SIG-M5 (cell line): Measurements from ENCODE around the gene CHIT1.

Experiments used
- DNase-seq: peaks from one replicate; lab custom pipeline; 2025; lab: John Stamatoyannopoulos, UW

Gene CHIT1

DNA sequence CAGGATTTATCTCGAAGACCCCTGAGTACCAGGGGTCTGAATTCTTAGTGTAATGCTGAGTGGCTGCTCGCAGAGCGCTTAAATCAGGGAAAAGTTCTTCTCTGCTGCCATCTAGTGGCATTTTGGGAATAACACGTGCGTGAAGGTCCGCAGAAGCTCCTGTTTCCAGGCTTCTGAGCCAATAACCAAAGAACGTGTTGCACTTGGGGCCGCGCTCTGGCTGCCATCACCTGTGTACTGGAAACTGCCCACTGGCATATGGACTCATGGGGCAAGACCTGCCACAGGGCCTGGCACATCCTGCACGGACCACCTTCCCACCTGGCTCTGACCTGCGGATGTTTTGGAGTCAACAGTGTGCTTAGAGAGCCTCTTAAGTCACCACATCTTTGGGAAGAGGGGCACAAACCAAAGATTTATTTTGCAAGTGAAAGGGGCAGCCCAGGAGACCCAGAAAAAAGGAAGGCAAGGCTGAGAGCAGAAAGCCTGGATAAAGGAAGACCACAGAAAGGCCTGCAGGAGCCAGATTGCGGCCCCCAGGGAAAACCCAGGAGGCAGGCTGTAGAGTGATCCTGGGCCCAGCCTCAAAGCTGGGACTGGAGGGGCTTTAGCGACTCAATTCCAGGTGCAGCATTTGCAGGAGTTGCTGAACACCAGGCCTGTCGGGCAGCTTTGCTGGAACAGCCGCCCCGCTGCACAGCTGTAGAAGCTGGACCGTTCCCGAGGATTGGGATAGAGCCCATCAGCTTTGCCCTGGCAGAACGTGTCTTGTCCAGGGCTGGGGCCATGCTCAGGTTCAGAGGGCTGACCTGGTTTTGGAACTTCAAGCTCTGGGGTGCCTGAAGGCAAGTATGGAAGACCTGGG, 13.0 kb downstream of the CHIT1 start:
- DNase-seq: no peak

- DNase-seq: no peak
Measured at GRCh38 chr1:203215573-203215972, 13.9 kb downstream of the CHIT1 start.

GRCh38 chr1:203214871-203215270, 14.6 kb downstream of the CHIT1 start:
- DNase-seq: no peak

DNA sequence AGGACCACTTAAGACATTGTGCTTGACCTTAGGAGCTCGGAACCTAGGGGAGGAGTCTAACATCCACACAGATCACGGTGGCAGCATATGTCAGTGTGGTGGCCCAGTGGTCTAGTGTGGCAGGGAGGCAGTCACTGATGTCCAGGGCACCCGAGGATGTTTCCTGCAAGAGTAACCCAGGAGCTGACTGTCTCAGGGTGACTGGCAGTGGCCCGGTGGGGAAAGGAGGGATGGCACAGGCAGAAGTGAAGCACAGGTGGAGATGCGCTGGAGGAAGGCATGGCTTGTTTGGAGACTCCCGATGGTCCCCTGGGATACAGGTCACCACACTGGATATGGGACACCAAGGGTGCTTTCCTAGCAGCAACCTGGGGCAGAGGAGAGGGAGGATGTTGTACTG, 16.3 kb downstream of the CHIT1 start:
- no peak for DNase-seq

DNA sequence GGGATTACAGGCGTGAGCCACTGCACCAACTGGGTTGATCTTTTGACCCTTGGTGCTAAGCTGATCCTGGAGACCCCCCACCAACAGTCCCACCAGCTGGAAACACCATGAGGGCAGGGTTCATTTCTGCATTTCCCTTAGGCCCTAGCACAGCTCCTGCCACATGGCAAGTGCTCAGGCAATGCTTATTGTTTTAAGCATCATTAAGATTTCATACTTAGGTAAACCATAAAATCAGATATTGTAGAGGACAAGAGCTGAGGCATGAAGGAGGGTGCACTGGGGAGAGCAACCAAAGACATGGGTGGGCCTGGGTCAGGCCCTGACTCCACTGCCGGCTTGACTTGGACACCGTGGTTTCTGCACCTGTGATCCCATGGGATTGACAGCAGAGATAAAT, 17.7 kb downstream of the CHIT1 start:
- DNase-seq: no peak

- no peak for DNase-seq
Measured at GRCh38 chr1:203210988-203211387, 18.5 kb downstream of the CHIT1 start.

DNA sequence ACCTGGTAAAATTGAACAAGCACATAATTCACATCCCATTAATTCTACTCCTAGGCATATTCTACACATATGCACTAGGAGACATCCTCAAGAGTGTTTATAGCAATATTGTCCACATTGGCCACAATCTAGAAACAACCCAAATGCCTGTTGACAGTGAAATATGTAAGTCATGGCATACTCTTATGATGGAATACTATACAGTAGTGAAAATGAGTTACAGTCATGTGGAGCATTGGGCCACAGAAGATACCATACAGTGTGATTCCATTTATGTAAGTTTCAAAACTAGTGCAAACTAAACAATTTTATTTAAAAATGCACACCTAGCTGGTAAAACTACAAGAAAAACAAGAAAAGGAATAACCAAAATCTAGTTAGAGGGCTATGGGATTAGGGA, 19.1 kb downstream of the CHIT1 start:
- no peak for DNase-seq

GRCh38 chr1:203208181-203208580, 21.3 kb downstream of the CHIT1 start:
- no peak for DNase-seq

- no peak for DNase-seq
Measured at GRCh38 chr1:203207751-203208150, 21.7 kb downstream of the CHIT1 start.

GRCh38 chr1:203206129-203206687, 23.3 kb downstream of the CHIT1 start:
- DNase-seq: no peak

GRCh38 chr1:203204756-203205155, 24.7 kb downstream of the CHIT1 start:
- DNase-seq: no peak

- DNase-seq: no peak
Measured at GRCh38 chr1:203202431-203203245, 26.8 kb downstream of the CHIT1 start.

GRCh38 chr1:203201516-203202205, 27.8 kb downstream of the CHIT1 start:
- DNase-seq: no peak

DNA sequence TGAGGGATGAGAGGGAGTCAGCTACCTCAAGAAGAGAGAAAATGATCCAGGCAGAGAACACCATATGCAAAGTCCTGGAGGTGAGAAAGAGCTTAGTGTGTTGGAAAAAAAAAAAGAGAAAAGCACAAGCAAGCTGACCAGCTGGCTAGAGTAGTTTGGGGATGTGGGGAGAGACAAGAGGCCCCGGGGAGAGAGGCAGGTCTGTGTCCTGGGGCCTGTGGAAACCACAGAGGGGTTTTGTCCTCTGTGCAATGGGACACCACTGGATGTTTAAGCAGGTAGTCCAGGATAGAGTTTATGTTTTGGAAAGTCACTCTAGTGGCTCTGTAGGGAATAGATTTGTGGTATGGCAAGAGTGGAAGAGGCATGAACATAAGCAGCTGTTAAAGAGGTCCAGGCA, 28.6 kb downstream of the CHIT1 start:
- DNase-seq: no peak

GRCh38 chr1:203199816-203200571, 29.5 kb downstream of the CHIT1 start:
- DNase-seq: no peak

DNA sequence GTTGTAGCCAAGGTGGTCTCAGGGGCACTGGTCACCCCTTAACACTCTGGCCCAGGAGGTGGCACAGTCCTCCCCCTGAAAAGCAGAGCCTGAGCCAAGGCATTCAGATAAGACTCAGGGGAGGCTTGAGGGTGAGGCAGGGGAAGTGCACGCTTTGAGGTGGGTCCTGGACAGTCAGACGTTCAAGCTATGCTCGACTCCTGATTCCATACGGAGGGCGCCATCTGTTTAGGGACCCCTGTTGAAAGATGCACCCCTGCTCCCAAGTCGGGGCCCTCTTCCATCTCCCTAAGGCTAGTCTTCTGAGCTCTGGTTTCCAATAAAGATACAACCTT, 30.0 kb downstream of the CHIT1 start:
- no peak for DNase-seq

DNA sequence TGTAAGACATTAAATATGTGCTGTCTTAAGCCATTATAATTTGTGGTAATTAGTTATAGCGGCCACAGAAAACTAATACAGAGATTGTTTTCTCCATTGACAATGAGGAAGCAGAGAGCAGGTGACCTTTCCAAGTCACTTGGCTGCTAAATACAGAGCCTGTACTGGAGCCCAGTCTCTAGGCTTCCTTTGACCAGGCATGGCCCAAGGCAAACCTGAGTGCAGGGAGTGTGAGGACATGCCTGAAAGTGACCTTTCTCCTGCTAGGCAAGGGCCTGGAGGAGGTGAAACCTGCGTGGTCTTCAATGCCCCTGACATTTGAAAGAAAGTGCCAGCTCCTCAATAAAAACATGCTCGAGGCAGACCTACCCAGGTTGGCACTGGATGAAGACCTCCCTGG, 30.5 kb downstream of the CHIT1 start:
- DNase-seq: no peak

DNA sequence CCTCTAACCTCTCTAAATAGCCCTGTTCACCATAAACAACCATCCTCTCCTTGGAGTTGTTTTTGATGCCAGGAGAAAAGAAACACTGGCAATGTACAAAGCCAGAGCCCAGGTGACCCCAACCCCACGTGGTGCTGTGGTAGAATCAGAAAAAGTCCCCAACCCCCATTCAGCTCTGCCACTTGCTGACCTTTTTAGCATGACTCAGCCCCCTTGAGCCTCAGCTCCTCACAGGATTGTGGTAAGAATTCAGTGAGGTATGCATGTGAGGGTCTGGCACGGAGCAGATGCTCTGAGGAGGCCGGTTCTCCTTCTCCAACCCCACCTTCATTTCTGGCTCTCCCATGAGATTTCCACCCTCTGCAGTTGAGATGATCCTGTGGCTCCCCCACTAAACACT, 31.8 kb downstream of the CHIT1 start:
- no peak for DNase-seq

- DNase-seq: no peak
Measured at GRCh38 chr1:203196371-203196770, 33.1 kb downstream of the CHIT1 start.

- DNase-seq: no peak
Measured at GRCh38 chr1:203190949-203191348, 38.5 kb downstream of the CHIT1 start.

GRCh38 chr1:203189951-203190352, 39.5 kb downstream of the CHIT1 start:
- no peak for DNase-seq
